HEK293T (cell line): Measurements from ENCODE around the gene CNRIP1.

Experiments
- ARNT ChIP-seq: fragments of 450-650 bp; IDR thresholded peaks from 2 replicates; pipeline ENCODE4 v1.6.1; 2017; ENCODE audit warnings: mild to moderate bottlenecking
- BHLHE40 ChIP-seq: fragments of 450-650 bp; IDR thresholded peaks from 2 replicates; pipeline ENCODE4 v1.6.1; 2016; ENCODE audit warnings: mild to moderate bottlenecking, moderate library complexity, borderline replicate concordance
- FOXA1 ChIP-seq: fragments of 450-650 bp; IDR thresholded peaks from 2 replicates; pipeline ENCODE4 v1.6.1; 2016; ENCODE audit warnings: mild to moderate bottlenecking
- FOXK2 ChIP-seq: fragments of 450-650 bp; IDR thresholded peaks from 2 replicates; pipeline ENCODE4 v1.6.1; 2016; ENCODE audit warnings: mild to moderate bottlenecking
- FOXM1 ChIP-seq: fragments of 450-650 bp; IDR thresholded peaks from 2 replicates; pipeline ENCODE4 v1.6.1; 2017; ENCODE audit warnings: mild to moderate bottlenecking, borderline replicate concordance
- L3MBTL2 ChIP-seq: fragments of 450-650 bp; conservative IDR thresholded peaks from 2 replicates; pipeline ENCODE4 v1.6.1; 2016; ENCODE audit warnings: mild to moderate bottlenecking
- NFRKB ChIP-seq: fragments of 450-650 bp; IDR thresholded peaks from 2 replicates; pipeline ENCODE4 v1.6.1; 2016; ENCODE audit warnings: mild to moderate bottlenecking, moderate library complexity
- SP1 ChIP-seq: fragments of 450-650 bp; IDR thresholded peaks from 2 replicates; pipeline ENCODE4 v1.6.1; 2017
- SUZ12 ChIP-seq: fragments of 450-650 bp; IDR thresholded peaks from 2 replicates; pipeline ENCODE4 v1.6.1; 2016; ENCODE audit warnings: mild to moderate bottlenecking
- TARDBP ChIP-seq: fragments of 450-650 bp; IDR thresholded peaks from 2 replicates; pipeline ENCODE4 v1.6.1; 2016
- ZNF384 ChIP-seq: fragments of 450-650 bp; IDR thresholded peaks from 2 replicates; pipeline ENCODE4 v1.6.1; 2016

DNA sequence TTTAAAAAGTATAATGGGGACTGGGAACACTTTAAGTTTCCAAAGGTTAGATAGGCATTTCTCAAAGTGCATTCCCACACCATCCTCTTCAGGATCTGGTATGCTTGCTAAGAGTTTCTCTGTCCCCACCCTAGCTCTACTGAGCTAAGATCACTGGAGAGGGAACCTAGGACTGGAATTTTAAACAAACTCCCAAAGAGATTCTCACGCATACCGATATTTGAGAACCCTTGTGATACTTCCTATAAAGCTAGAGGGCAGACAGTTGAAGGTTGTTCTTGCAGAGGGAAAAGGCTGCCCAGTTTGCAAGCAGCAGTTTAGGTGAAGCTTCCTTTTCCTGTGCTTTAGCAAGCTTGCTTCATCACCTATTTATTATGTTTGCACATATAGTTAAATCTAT is 3.6 kb downstream of the CNRIP1 start:
- TF ChIP-seq BHLHE40 (no peak), ARNT (no peak), SUZ12 (no peak), FOXM1 (no peak), L3MBTL2 (no peak), TARDBP (no peak), ZNF384 (no peak), FOXA1 (no peak), SP1 (no peak), FOXK2 (no peak), NFRKB (no peak)
